ENCODE results near the gene SDF2.
"Not testable (repeated sequence)": the region's sequence is repeated elsewhere in the genome, so short reads cannot be mapped to it uniquely, and the experiment has no call there.

SDF2 gene

DNA sequence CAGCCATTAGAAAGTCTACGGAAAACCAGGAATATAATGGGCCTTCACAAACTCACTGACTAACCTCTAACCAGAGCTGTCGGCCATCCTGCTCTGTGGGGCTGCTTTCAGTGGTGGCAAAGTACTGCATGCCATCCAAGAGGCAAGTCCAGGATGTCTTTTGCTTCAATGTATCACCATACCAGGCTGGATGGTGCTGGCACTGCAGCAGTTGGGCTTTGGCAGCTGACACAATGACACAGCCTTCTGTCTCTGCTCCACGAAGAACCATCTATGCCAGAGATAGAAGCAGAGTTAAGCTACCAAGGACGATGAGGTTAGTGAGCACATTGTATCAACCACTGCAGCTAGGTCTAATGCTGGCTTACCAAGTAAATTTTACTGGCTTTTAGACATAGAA, 38.0 kb downstream of the SDF2 start:
- DNase-seq = no peak

DNA sequence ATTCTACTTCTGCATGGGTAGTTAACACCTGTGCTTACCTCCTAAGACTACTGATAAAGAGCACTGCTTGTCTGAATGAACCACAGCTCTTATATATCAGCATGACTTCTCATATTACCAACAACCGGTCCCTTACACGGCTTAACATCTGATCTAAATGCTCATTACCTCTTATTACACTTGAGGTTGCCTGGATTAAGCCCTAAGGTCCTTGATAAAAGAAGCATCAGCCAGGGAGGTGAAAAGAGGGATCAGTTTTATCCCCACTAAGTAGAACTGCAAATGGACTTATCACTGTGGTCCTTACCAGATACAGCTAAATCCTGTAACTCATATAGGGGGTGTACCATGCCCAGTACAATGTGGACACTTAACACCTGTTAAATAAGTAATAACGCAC, 39.5 kb downstream of the SDF2 start:
- no peak for DNase-seq

DNA sequence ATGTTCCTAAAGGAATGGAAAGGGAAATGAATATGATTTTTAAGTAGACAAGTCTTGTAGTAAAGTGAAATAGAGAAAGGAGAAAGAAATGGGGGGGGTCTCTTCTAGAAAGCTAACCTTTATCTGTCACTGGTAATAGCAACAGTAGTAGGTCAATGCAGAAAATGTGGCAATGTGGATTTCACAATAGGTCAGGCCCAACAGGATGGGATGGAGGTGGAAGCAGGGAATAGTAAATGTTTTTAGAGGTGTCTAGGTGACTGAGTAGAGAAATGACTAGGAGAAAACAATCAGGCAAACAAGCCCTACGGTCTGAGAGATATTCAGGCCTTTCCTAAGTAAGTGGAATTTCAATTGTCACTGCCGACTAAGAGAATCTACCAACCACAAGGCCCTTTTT, 41.7 kb downstream of the SDF2 start:
- no peak for DNase-seq

DNA sequence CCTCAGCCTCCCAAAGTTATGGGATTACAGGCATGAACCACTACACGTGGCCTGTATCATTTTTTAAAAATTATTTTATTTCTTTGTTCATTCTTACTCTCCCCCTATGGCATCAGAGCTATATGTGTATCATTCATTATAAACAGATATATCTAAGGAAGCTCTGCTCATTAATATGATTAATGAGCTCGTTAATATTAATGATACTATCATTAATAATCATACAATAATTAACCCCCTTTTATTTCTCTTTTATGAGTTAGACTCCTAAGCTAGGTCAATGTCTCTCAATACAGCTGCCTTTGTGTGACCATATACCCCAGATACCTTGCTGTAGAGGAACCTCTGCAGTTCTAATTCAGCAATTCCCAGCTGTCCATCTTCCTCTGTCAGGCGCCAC, 43.2 kb downstream of the SDF2 start:
- DNase-seq = no peak

DNA sequence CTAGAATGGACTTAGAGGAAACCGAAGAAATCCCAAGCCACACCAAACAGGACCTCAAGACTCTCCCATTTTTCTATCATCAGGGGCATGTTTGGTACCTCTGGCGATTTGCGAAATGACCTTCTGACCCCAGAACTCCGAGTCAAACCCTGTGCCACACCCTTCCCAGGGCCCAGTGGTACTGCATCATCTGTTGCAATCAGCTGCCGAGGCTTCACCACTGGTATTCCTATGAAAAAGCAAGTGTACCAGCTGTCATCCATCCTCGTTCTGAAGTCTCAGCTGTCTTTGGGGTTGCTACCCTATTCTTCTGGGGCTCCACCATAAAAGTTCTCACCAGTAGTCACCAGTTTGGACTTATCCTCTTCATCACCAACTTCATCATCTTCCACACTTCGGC, 45.4 kb downstream of the SDF2 start:
- DNase-seq = no peak

DNA sequence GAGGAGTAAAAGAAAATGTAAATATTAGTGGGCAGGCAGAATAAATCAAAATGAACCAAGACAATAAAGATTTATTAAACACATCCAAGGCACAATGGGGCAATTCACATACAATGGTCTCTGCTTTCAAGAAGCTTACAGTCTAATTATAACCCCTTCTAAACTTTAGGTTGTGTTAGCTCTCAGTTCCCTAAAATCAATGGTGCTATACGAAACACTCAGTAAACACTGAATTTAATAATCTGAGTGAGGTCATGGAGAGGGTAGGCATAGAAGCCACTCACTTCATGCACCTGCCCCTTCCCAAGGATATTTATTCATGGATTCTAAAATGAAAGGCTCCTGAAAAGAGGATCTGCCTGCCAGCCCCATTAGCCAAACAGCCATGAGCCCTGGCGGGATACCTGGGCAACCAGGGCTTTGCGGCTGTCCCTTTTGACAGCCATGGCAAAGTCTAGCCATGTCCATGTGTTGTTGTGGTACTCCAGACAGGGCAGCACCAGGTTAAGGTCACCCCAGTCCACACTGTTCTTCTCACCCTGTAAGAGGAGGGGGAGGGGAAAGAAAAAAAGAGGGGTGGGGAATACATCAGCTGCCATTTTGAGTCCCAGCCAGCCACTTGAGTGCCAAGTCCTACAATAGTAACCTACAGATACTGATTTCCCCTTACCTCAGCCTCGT, 46.3 kb downstream of the SDF2 start:
- DNase-seq = no peak

DNA sequence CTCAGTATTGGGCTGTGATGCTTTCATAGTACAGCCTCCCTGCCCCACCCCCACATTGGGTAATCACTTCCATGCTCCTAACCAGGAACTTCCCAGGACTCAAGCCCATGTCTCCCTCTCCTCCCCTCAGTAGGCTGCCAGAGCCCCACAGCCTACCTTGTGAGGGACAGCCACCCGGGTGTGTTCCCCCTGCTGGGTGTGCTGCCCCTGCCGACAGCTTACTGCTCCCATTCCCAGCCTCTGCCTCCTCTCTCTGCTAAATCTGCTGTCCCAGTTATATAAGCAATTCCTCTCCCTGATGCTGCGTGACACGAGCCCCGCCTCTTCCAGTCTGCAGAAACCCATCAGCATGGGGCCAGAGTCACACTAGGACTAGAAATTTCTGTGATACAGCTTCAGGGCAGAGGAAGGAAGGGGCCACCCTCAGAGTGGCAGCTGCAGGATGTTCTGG, 47.8 kb downstream of the SDF2 start, which contains the start of gene RSKR:
Gene RSKR, minus strand, starts transcription at position 255 of the 451 bp plus-strand sequence. Its CDS starts 24 bp downstream, at position 231.
- no peak for DNase-seq

DNA sequence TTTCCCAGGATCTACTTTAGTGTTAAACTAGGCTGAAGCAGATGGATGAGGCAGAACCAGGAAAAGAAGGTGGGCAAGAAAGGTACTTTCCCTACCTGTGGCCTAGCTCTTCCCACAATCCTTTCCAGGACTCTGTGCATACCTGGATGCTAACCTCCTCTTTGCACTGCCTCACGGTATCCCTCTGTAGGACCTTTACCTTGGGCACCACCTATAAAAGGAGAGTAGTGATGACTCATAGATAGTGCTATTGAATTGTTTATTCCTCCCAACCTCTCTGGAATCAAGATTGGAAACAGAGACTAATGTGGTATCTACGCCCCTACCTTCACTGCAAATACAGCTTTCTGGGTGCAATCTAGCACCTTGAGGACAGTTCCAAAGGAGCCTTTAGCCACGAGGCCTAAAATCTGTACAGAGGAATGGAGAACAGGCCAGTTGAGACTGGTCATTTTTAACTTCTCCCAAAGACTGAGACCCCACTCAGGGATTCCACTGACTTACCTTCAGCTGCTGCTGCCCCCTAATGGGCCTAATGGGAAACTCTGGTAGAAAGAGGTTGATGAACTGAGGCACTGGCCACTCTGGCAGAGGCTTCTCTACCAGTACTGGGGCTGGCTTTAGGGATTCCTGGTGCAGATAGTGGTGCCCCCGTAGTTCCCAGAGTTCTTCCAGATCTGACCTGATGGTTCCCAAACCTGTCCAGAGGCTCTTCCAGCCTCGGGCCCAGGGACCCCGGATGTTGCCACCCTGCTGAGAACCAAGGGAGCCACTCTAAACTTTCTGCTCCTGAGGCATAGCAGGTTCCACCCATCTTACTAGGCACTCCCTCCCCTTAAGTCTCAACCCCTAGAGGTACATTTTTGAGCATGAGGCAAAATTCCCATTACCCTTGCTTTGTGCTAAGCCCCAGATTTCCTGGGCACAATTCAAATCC, 48.5 kb downstream of the SDF2 start:
- DNase-seq = peak; percentile 35

DNA sequence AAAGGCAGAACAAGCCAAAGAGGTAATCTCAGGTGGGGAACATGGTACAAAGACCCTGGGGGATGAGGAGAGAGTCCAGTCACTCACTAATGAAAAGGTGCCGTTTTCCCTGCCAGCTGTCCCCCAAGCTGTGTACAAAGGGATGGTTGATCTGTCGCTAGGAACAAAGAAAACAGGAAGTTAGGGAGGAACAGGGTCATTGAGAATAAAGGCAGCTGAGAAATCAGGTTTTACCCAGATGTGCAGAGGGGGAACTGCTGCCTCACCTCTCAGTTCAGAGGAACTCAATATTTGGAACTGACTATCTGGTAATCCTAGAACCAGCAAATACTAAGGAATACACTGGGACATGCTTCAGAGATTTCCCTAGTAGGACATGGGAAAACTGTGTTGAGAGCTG, 49.2 kb downstream of the SDF2 start:
- no peak for DNase-seq

DNA sequence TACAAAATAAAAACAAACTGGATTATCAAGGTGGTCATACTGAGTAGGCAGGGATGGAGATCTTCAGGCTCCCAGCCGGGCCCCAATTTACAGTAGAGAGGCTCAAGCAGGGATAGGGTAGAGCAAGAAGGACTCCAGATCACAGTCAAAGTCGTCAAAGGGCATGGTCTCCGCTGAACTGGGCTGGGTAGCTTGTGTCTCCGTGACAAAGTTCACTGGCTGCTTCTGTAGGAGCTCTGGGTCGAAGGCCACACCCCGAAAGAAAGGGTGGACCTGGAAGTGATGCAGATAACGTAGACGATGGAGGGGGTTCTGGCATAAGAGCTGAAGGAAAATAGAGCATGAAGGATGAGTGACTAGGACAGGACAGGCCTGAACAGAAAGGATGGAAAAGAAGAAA, 51.3 kb downstream of the SDF2 start:
- DNase-seq = no peak

DNA sequence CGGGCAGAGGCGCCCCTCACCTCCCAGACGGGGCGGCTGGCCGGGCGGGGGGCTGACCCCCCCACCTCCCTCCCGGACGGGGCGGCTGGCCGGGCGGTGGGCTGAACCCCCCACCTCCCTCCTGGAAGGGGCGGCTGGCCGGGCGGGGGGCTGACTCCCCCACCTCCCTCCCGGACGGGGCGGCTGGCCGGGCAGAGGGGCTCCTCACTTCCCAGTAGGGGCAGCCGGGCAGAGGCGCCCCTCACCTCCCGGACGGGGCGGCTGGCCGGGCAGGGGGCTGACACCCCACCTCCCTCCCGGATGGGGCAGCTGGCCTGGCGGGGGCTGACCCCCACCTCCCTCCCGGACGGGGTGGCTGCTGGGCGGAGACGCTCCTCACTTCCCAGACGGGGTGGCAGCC, 57.7 kb downstream of the SDF2 start:
- DNase-seq = not testable (repeated sequence)

DNA sequence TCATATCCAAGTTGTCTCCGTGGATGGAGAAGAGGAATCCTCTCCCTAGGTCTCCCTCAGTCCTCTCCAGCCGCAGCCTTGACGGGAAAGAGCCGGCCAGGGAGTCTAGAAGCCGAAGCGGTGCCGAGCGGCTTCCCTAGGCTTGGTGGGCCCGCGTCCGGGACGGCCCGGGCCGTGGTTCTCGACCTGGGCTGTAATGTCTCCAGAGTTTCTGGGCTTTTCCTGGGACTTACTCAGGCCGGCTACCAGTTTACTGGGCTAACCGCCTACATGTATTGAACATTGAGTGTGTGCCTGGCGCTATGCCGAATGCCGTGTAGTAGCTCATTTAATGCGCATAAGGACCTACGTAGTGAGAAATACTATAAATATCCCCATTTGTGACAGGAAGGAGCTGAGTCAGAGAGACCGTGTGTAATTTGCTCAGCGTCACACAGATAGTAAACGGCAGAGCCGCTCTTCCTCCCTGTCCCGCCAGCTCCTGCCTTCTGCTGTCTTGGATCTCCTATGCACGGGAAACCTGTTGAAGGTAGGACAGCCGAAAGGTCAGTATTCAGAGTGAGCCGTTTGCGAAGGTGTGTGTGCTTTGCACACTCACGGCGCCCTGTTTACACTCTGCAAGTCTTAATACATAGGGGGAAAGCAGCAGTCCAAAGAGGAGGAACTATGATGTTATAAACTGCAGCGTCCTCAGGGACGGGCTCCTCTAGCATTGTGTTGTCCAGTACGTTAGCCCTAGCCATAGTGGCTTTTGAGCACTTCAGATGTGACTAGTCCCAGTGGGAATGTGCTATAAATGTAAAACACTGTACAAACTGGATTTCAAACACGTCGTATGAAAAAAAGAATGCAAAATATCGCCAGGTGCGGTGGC, 62.2 kb downstream of the SDF2 start:
- peak; percentile 73 for DNase-seq

DNA sequence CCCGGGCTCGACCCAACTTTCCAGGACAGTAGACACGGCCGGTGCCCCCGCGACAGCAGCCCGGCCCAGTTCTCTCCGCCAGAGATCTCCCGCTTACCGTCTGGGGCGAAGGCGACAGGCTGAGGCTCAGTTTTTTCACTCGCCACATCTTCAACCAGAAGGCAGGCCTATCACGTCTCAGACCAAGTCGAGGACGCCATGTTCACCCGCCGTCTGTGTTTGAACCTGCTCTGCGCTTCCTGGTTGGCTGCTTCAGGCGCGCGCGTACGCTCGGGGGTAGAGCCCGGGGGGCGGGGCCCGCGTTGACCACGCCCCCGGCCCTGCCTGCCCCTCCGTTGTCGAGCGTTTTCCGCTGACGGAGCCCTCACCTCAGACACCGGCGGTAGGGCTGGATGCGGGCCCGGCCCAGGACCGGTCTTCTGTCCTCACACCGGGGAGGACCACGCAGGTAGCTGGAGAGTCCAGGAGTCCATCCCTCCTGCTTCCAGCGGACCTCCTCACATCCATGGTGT, 62.9 kb downstream of the SDF2 start, which contains the start of gene SPAG5:
Gene SPAG5, minus strand, starts transcription at position 227 of the 512 bp plus-strand sequence. Its CDS starts 79 bp downstream, at position 148.
- peak; percentile 95 for DNase-seq

DNA sequence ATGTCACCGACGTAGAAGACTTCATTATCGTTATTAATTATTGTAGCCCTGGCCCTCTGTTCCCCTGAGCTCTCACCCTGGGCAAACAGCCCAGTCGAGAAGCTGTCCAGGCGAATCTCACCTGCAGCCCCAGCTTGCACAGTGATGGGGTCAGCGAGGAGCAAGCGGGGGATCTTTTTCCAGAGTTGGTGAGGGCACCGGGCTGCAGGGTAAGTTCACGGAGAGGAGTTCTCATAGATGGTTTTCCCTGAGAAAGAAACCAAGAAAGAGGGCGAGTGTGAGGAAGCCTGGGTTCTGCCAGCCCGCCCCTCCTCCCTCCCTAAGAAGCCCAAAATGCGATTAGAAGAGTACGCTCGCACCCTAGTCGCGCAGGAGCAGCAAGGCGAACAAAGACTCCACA, 63.3 kb downstream of the SDF2 start:
- DNase-seq = no peak

Measured in NCI-H510A treated with DMSO at 0.1 percent for 48 hours (cell line).